Mucosa of descending colon (tissue), 3 donors: Measurements from ENCODE around the gene ENPEP. TPM values are rescaled to one million over a fixed set of nuclear protein-coding genes. Genes with fewer than 3 reads are reported as not detected.

Experiments
- ATAC-seq: fragments of 200-7000 bp; cut with Tn5 transposase; one replicate; pipeline ENCODE4 v1.9.1; 2020; ENCODE audit warnings: mild to moderate bottlenecking, moderate library complexity
- DNase-seq, 3 donors: peaks; one replicate each; pipeline ENCODE4 v3.0.0-alpha.2; 2020
- H3K36me3 ChIP-seq: fragments of 200-600 bp; one replicate; pipeline ENCODE4 v1.8.0; 2021; ENCODE audit warnings: low read depth, mild to moderate bottlenecking
- H3K4me1 ChIP-seq: fragments of 200-600 bp; one replicate; pipeline ENCODE4 v1.8.0; 2021; ENCODE audit warnings: low read depth, mild to moderate bottlenecking
- H3K4me3 ChIP-seq: fragments of 200-600 bp; one replicate; pipeline ENCODE4 v1.8.0; 2021; ENCODE audit warnings: mild to moderate bottlenecking
- H3K9me3 ChIP-seq: fragments of 200-600 bp; one replicate; pipeline ENCODE4 v1.8.0; 2021; ENCODE audit warnings: mild to moderate bottlenecking
- CTCF ChIP-seq: fragments of 200-600 bp; IDR thresholded peaks from one replicate; pipeline ENCODE4 v1.8.0; 2022; ENCODE audit warnings: antibody characterized with exemption, mild to moderate bottlenecking
- intact Hi-C, 2 donors: fragments of 100-400 bp; cut with DNase I in 1 of 2; cut with micrococcal nuclease in 1 of 2; formaldehyde crosslinking; loops; one replicate each; pipeline versions ENCODE4 v1.11.0 to v1.11.1; 2022; cut with DNase I, micrococcal nuclease
- total RNA-seq, 3 donors: library from RNA; stranded (reverse); fragmentation: NEBNext Ultra II Directional in 2 of 3; extraction: Animal tissue kit (Norgen Biotek cat#: 25700) in 2 of 3; gene quantifications; one replicate each; pipeline versions ENCODE4 v1.2.1 to v1.2.4, GENCODE V29; 2021 to 2023
- donor health status: DM: no; HTN: no; CAD: no; lungs with moderate emphysema.
- donor health status: DM: no; HTN: no; CAD: no.
- donor health status: DM: no; HTN: yes; CAD: no.

The ENPEP gene
- total RNA-seq, 3 donors from 2014 or later = 1.2 to 2.1 (median 1.5) TPM

DNA sequence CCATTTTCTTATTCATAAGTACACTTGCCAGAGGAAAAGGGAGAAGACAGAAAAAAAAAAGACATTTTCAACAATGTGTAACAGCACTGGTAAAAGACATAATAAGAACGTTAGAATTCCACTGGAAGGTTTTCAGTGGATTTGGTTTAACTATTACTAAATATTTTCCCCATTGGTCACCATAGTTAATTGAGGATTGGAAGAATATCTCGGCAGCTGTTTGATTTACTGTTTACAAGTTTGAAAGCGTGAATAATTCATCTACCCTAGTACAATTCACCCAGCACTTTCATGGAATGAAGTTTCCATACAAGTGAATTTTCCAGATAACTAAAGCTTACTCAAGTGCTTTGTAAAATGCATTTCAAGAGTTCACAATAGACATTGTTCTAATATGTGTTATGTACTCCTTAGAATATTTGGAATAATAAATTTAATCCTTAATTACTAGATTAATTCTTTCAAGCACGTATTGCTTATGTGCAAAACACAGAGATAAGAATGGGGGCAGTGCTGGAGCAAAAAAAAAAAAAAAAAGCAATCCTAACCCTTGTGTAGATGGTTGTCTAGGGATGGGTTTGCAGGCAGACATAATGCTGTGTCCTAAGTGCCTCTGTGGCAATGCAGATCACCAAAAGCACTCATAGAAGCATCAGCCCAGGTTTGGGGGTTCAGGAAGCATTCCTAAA, 57.1 kb downstream of the ENPEP start:
- ATAC-seq (no peak), DNase-seq (no peak)
- no peaks in the 10 kb centered on the region for H3K36me3 ChIP-seq
- intact Hi-C loops = no loop called here
- TF ChIP-seq CTCF = no peak
- no peaks in the 10 kb centered on the region for H3K4me1 ChIP-seq
- H3K9me3 ChIP-seq = no peaks in the 10 kb centered on the region
- no peak overlapping the region for H3K4me3 ChIP-seq

DNA sequence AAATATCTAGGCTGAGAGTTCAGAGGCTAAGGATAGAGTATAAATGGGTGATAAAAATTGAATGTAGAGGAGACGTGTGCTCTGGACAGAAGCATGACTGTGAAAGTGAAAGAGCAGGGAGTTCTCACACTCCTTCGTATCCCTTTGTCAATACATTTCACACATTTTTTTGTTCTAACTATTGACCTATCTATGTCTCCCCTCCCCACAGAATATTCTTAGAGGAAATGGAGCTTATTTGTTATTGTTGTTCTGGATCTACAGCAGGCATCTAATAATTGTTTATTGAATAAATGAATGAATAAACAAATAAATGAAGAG, 57.6 kb downstream of the ENPEP start:
- Histone ChIP-seq H3K4me3 (no peak overlapping the region), H3K4me1 (no peaks in the 10 kb centered on the region), H3K9me3 (no peaks in the 10 kb centered on the region), H3K36me3 (no peaks in the 10 kb centered on the region)
- intact Hi-C loops = no loop called here
- no peak for TF ChIP-seq CTCF
- ATAC-seq (no peak), DNase-seq (no peak)

DNA sequence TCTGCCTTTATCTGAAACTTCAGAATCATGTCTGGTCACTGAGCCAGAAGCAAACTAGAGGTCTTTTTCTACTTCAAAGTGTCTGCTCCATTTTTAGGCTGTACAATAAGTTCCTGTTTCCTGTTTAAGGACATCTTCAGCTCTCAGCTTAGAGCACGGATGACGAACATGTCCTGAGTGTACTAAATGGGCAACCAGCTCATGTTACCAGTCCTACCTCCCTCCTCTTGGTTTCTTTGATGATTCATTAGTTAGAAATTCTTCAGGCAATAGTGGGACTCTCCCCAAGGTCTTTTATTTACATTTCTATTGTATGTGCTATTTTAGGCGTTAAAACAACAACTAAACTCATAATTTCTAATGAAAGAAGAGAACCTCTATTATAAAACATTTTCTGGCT, 58.0 kb downstream of the ENPEP start:
- Histone ChIP-seq H3K36me3 (no peaks in the 10 kb centered on the region), H3K4me1 (no peaks in the 10 kb centered on the region), H3K9me3 (no peaks in the 10 kb centered on the region), H3K4me3 (no peak overlapping the region)
- intact Hi-C loops = no loop called here
- TF ChIP-seq CTCF = no peak
- DNase-seq = no peak
- no peak for ATAC-seq

- intact Hi-C loops = no loop called here
- no peaks in the 10 kb centered on the region for H3K9me3 ChIP-seq
- DNase-seq = no peak
- H3K36me3 ChIP-seq = no peaks in the 10 kb centered on the region
- TF ChIP-seq CTCF = no peak
- no peak for ATAC-seq
- H3K4me1 ChIP-seq = no peaks in the 10 kb centered on the region
- H3K4me3 ChIP-seq = no peak overlapping the region
Measured at GRCh38 chr4:110540581-110540980, 64.6 kb downstream of the ENPEP start.

DNA sequence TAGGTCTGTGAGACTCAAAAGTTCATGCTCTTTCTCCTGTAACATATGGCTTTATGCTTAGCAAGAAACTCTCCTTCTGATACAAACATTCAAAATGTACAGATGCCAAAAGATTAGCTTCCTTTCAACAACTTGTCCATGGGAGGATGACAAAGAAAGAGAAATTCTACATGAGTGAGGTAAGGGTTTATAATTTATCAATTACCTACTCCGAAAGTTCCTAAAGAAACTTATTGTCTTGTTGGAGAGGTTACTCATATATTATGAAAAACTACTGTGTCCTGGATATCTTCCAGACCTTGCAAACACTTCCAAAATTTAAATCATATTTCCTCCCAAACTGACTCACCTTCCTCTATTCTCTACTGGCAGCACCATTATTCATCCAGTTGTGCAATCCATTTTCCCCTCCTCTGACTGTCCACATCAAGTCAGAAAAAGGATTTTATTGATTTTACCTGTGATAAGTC, 65.1 kb downstream of the ENPEP start:
- TF ChIP-seq CTCF = no peak
- no peak overlapping the region for H3K4me3 ChIP-seq
- no peaks in the 10 kb centered on the region for H3K4me1 ChIP-seq
- no peaks in the 10 kb centered on the region for H3K36me3 ChIP-seq
- intact Hi-C loops = no loop called here
- DNase-seq (no peak), ATAC-seq (no peak)
- no peaks in the 10 kb centered on the region for H3K9me3 ChIP-seq

- intact Hi-C loops = no loop called here
- Histone ChIP-seq H3K9me3 (no peaks in the 10 kb centered on the region), H3K4me1 (no peaks in the 10 kb centered on the region), H3K36me3 (no peaks in the 10 kb centered on the region), H3K4me3 (no peak overlapping the region)
- no peak for TF ChIP-seq CTCF
- DNase-seq (no peak), ATAC-seq (no peak)
Measured at GRCh38 chr4:110543577-110543976, 67.6 kb downstream of the ENPEP start.
